GM18502 (cell line): ENCODE measurements around the gene HMOX1.
A peak's percentile ranks its signal among the peaks of the same experiment; 100 is the strongest.

Source experiments
- ATAC-seq: cut with Tn5 transposase; IDR thresholded peaks from one replicate; pipeline ENCODE4 v1.9.1; 2021; ENCODE audit warnings: mild to moderate bottlenecking; ENCODE audit not compliant: unreplicated experiment, poor library complexity

Gene HMOX1

GRCh38 chr22:35399678-35400500, 19.0 kb downstream of the HMOX1 start, which contains the start of gene MCM5:
TSS of gene MCM5 (plus strand) at chr22:35400140. CDS start at chr22:35400439, 299 bp downstream.
- peak; percentile 89 for ATAC-seq

GRCh38 chr22:35400501-35400790, 19.6 kb downstream of the HMOX1 start:
- peak; percentile 3 for ATAC-seq

DNA sequence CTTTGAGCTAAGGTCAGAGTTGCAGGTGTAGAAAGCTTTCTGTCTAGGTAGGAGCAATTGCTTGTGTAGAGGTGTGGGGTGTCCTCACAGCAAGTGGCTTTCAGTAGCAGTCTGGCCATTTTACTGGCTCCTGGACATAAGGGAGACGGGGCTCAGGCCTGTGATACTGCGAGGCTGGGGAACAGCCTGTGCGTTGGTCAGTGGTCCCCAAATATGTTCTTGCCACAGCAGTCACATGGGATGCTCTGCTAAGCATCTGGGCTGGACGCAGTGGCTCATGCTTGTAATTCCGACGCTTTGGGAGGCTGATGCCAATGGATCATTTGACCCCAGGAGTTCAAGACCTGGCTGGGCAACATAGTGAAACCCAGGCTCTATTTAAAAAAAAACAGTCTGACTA, 21.0 kb downstream of the HMOX1 start:
- ATAC-seq: no peak

GRCh38 chr22:35403356-35403755, 22.5 kb downstream of the HMOX1 start:
- no peak for ATAC-seq

- ATAC-seq: no peak
Measured at GRCh38 chr22:35404176-35404575, 23.3 kb downstream of the HMOX1 start.

- ATAC-seq: no peak
Measured at GRCh38 chr22:35406443-35406842, 25.5 kb downstream of the HMOX1 start.

- no peak for ATAC-seq
Measured at GRCh38 chr22:35407362-35407761, 26.5 kb downstream of the HMOX1 start.

DNA sequence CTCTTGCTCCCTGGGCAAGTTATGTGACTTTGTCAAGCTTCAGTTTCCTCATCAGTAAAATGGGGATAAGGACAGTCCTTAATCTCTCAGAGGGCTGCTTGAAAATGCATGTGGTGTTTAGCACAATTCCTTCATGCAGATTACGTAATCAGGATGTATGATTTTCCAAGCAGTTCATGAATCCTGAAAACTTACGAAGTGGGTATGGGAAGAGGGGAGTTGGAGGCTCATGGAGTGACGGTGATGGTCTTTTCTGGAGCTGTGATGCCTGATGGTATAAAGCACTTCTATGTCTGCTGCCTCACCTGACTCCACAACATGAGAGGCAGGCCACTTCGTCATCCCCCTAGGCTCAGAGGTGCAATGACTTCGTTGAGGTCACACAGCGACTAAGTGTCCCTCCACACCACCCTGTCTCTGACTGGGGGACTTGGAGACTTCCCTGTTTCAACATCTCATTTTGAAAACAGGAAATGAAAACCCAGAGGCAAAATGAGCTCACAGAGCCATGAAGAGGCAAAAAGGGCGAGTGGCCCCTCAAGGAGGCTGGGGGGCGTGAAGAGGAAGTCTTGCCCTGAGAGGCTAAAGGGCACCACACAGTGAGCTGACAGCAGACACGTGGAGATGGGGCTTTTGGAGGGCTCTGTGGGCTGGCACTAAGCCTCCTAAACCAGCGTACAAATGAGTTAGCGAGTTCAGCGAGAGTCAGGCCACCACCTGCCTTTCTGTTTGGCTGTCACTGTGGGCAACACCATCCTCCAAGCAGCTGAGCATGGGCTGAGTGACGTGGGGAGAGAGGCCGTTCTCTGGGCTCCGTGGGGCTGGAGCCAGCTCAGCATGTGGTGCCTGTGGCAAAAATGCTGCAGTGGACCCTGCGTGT, 29.1 kb downstream of the HMOX1 start:
- ATAC-seq: peak; percentile 65

DNA sequence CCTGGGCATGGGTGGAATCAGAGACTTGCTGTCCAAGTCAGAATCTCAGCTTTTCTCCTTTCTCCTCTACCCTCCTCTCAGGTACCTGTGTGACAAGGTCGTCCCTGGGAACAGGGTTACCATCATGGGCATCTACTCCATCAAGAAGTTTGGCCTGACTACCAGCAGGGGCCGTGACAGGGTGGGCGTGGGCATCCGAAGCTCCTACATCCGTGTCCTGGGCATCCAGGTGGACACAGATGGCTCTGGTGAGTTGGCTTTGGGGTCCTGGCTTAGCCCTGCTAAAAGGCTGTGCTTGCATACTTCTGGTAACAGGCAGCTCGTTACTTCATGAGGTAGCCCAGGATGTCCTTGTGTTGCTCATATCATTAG, 29.8 kb downstream of the HMOX1 start:
- ATAC-seq: peak; percentile 10

DNA sequence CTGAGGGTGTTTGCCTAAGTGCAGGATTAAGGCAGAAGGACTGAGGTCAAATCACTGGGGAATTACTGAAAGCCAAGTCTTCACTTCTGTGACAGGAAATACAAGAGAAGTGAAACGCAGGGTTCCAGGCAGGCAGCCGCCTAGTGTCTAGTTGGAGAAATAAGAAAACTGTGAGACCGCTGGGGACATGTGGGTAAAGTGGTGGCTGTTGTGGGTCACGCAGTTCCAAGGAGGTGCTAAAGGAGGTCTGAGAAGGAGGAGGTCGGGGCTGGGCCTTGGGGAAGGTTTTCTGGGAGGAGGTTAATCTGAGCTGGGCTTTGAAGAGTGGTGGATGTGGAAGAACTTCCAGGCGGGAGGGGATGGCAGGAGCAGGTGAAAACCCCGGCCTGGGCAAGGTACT, 30.2 kb downstream of the HMOX1 start:
- ATAC-seq: no peak

GRCh38 chr22:35413624-35414023, 32.7 kb downstream of the HMOX1 start:
- no peak for ATAC-seq

- ATAC-seq: no peak
Measured at GRCh38 chr22:35417606-35418005, 36.7 kb downstream of the HMOX1 start.

DNA sequence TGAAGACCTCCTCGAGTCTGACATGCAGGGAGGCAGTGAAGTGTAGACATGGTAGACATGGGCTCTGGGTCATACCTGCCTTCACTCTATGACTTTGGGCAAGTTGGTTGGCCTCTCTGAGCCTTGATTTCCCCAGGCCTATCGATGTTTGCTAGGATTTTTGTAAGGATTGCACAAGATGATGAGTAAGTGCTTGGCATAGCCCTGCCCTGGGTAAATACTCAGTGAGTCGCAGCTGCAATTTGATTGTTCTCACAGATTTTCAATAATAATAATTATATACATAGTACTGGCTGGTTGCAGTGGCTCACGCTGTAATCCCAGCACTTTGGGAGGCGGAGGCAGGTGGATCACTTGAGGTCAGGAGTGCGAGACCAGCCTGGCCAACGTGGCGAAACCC, 37.2 kb downstream of the HMOX1 start:
- no peak for ATAC-seq

- no peak for ATAC-seq
Measured at GRCh38 chr22:35418731-35419130, 37.8 kb downstream of the HMOX1 start.

GRCh38 chr22:35419756-35420155, 38.9 kb downstream of the HMOX1 start:
- ATAC-seq: no peak

GRCh38 chr22:35421121-35421520, 40.2 kb downstream of the HMOX1 start:
- no peak for ATAC-seq

- ATAC-seq: no peak
Measured at GRCh38 chr22:35422145-35422544, 41.2 kb downstream of the HMOX1 start.

- ATAC-seq: no peak
Measured at GRCh38 chr22:35422936-35423335, 42.0 kb downstream of the HMOX1 start.

- no peak for ATAC-seq
Measured at GRCh38 chr22:35424081-35424480, 43.2 kb downstream of the HMOX1 start.

DNA sequence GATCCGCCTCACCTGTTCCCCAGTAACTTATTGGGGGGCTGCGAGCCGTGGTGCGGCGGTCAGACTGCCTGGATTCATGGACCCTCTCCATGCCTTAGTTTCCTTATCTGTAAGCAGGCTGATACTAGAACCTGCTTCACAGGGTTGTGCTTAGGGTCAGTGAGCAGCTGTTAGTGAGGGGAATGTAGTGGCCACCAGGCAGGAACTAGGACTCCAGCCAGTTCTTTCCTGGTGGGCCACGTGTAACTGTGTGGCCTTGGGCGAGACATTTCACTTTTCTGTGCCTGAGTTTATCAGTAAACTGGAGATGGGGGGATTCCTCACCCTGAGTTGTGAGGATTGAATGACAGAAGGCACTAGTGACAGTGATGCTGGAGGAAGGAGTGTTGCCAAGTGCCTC, 43.9 kb downstream of the HMOX1 start:
- ATAC-seq: no peak

GRCh38 chr22:35425546-35425945, 44.6 kb downstream of the HMOX1 start:
- no peak for ATAC-seq
